Lung (tissue), 12 donors: ENCODE measurements around the gene SNCG. TPM values are rescaled to one million over a fixed set of nuclear protein-coding genes. Genes with fewer than 3 reads are reported as not detected.
"Not testable (repeated sequence)": the region's sequence is repeated elsewhere in the genome, so short reads cannot be mapped to it uniquely, and the experiment has no call there.

Source experiments
- ATAC-seq: fragments of 200-7000 bp; cut with Tn5 transposase; one replicate; pipeline ENCODE4 v1.9.1; 2020; ENCODE audit warnings: moderate number of reproducible peaks; ENCODE audit not compliant: insufficient read depth, low FRiP score
- DNase-seq, 3 donors: peaks; one replicate each; pipeline ENCODE4 v3.0.0-alpha.2; 2013 to 2017
- H3K27ac ChIP-seq, 2 donors: one replicate each; pipeline ENCODE4 v1.5.1; 2013; ENCODE audit warnings: mild to moderate bottlenecking in 2 of 2, moderate library complexity in 2 of 2, control low read depth in 1 of 2, inconsistent platforms in 1 of 2, low read depth in 1 of 2, low read length in 1 of 2
- H3K27me3 ChIP-seq, 3 donors: one replicate each; pipeline ENCODE4 v1.5.1; 2013; ENCODE audit warnings: low read length in 2 of 3; ENCODE audit not compliant: control insufficient read depth in 3 of 3, insufficient read depth in 3 of 3
- H3K36me3 ChIP-seq, 4 donors: one replicate each; pipeline ENCODE4 v1.5.1; 2013; ENCODE audit warnings: low read length in 4 of 4, mild to moderate bottlenecking in 1 of 4, moderate library complexity in 1 of 4; ENCODE audit not compliant: control insufficient read depth in 4 of 4, insufficient read depth in 4 of 4
- H3K4me1 ChIP-seq, 5 donors: one replicate each; pipeline ENCODE4 v1.5.1; 2013; ENCODE audit warnings: low read length in 5 of 5, mild to moderate bottlenecking in 2 of 5, moderate library complexity in 1 of 5; ENCODE audit not compliant: control insufficient read depth in 5 of 5, insufficient read depth in 5 of 5
- H3K4me3 ChIP-seq: one replicate; pipeline ENCODE4 v1.5.1; 2013; ENCODE audit warnings: mild to moderate bottlenecking, control low read depth, moderate library complexity
- H3K9ac ChIP-seq, 2 donors: one replicate each; pipeline ENCODE4 v1.5.1; 2013; ENCODE audit warnings: low read length in 2 of 2, control low read depth in 1 of 2; ENCODE audit not compliant: insufficient read depth in 1 of 2
- H3K9me3 ChIP-seq, 4 donors: one replicate each; pipeline ENCODE4 v1.5.1; 2013; ENCODE audit warnings: low read length in 3 of 4, mild to moderate bottlenecking in 1 of 4, moderate library complexity in 1 of 4; ENCODE audit not compliant: control insufficient read depth in 4 of 4, insufficient read depth in 3 of 4
- CTCF ChIP-seq: IDR thresholded peaks from 2 replicates; pipeline ENCODE4 v1.5.1; 2012; ENCODE audit warnings: mild to moderate bottlenecking; ENCODE audit errors: control extremely low read depth, extremely low read depth
- WGBS, 2 donors: extraction: QIAGEN DNeasy Blood & Tissue Kit; methylation state at CpG; one replicate each; pipeline ENCODE4 v1.1.7; 2013; 5-methylcytosine and 5-hydroxymethylcytosine counted together
- polyA plus RNA-seq, 2 donors: library from polyadenylated mRNA; stranded (reverse); fragments of 200-250 nt; gene quantifications; one replicate each; pipeline ENCODE4 v1.2.1, GENCODE V29; 2013
- total RNA-seq, 2 donors: library from RNA; depleted of rRNA in 1 of 2; stranded (reverse); fragments of >200 nt in 1 of 2; gene quantifications; one replicate each; pipeline ENCODE4 v1.2.1, GENCODE V29; 2014 to 2021
- donor health status: control.
- donor health status: control.
- donor health status: Bipolar disorder and iron deficiency.
- donor health status: healthy.
- donor health status: DM: yes; HTN: yes; CAD: no.

Gene SNCG
- total and polyA plus RNA-seq, 4 donors = 2.3 to 32.8 (median 14.3) TPM

- Histone ChIP-seq H3K4me3 (no peak overlapping the region), H3K9ac (no peak overlapping the region), H3K36me3 (no peaks in the 10 kb centered on the region), H3K4me1 (peaks cover 0 to 5% (median 2%) of the 10 kb centered on the region in 5 donors), H3K27me3 (no peaks in the 10 kb centered on the region), H3K9me3 (no peaks in the 10 kb centered on the region), H3K27ac (no peak overlapping the region)
- DNase-seq = no peak
- 87 to 91% methylated on average over 4 of the region's 4 CpGs for WGBS, 2 donors
- ATAC-seq = no peak
- no peak for TF ChIP-seq CTCF
These were observed 21.0 kb downstream of the SNCG start for GRCh38 chr10:86979296-86979818.

GRCh38 chr10:86979977-86980448, 21.6 kb downstream of the SNCG start:
- no peaks in the 10 kb centered on the region for H3K27me3 ChIP-seq
- TF ChIP-seq CTCF = no peak
- no peak overlapping the region for H3K4me3 ChIP-seq
- H3K36me3 ChIP-seq = no peaks in the 10 kb centered on the region
- DNase-seq (peak in 1 of 3 donors; percentile 8), ATAC-seq (peak; percentile 11)
- H3K9ac ChIP-seq = no peak overlapping the region
- H3K27ac ChIP-seq = peak overlapping the region; percentile 30 to 68
- H3K4me1 ChIP-seq = peaks cover 0 to 5% (median 0%) of the 10 kb centered on the region in 5 donors
- H3K9me3 ChIP-seq = no peaks in the 10 kb centered on the region
- 29 to 34% methylated on average over 3 of the region's 3 CpGs for WGBS, 2 donors

- not testable (repeated sequence) for H3K4me3 ChIP-seq, H3K9ac ChIP-seq, H3K27me3 ChIP-seq, H3K27ac ChIP-seq, H3K36me3 ChIP-seq, H3K9me3 ChIP-seq, ATAC-seq, H3K4me1 ChIP-seq, DNase-seq
- 83 to 85% methylated on average over 6 of the region's 6 CpGs for WGBS, 2 donors
These were observed 22.6 kb downstream of the SNCG start for GRCh38 chr10:86981020-86981419.

- Histone ChIP-seq H3K27ac (no peak overlapping the region), H3K9ac (no peak overlapping the region), H3K9me3 (no peaks in the 10 kb centered on the region), H3K36me3 (no peaks in the 10 kb centered on the region), H3K4me1 (peaks cover 0 to 5% (median 0%) of the 10 kb centered on the region in 5 donors), H3K27me3 (no peaks in the 10 kb centered on the region), H3K4me3 (no peak overlapping the region)
- no peak for TF ChIP-seq CTCF
- DNase-seq (no peak), ATAC-seq (no peak)
- WGBS, 2 donors = 90 to 91% methylated on average over 5 of the region's 5 CpGs
These were observed 23.3 kb downstream of the SNCG start for GRCh38 chr10:86981716-86982115.

- DNase-seq, H3K4me1 ChIP-seq, ATAC-seq, H3K4me3 ChIP-seq, H3K36me3 ChIP-seq, H3K9me3 ChIP-seq, H3K27me3 ChIP-seq, H3K27ac ChIP-seq, H3K9ac ChIP-seq: not testable (repeated sequence)
- 92 to 94% methylated on average over 4 of the region's 4 CpGs for WGBS, 2 donors
These were observed 26.1 kb downstream of the SNCG start for GRCh38 chr10:86984498-86984897.
